ENCODE data around the gene NUPR2. TPM values are rescaled to one million over a fixed set of nuclear protein-coding genes. Genes with fewer than 3 reads are reported as not detected.
A peak's percentile ranks its signal among the peaks of the same experiment; 100 is the strongest.
"Not testable (repeated sequence)": the region's sequence is repeated elsewhere in the genome, so short reads cannot be mapped to it uniquely, and the experiment has no call there.

NUPR2 gene
- total RNA-seq, 1 experiment from 2014 or later, result not detected

GRCh38 chr7:56092789-56093531 is 23.3 kb downstream of the NUPR2 start, which contains the start of gene PHKG1:
TSS of gene PHKG1 (minus strand) at chr7:56092952. CDS start at chr7:56088941, 4,011 bp downstream.
- H3K9me3 ChIP-seq, result no peaks in the 10 kb centered on the region
- no peaks in the 10 kb centered on the region for H3K27me3 ChIP-seq
- DNase-seq, result peak; percentile 92
- peaks cover 3% of the 10 kb centered on the region for H3K36me3 ChIP-seq
- no peak within 1 kb of the TSS for H3K4me3 ChIP-seq

DNA sequence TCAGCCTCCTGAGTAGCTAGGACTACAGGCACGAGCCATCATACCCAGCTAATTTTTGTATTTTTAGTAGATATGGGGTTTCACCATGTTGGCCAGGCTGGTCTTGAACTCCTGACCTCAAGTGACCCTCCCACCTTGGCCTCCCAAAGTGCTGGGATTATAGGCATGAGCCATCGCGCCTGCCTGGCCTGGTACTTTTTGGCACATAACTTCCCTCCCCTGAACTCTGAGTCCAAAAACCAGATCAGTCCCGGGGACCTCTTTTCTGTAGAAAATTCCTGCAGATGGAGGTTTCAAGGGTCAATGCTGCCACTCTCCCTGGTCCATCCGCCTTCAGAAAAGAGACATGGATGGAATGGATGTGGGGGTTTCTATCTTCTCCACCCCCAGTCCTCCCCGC is 23.8 kb downstream of the NUPR2 start:
- not testable (repeated sequence) for H3K9me3 ChIP-seq, H3K27me3 ChIP-seq, H3K36me3 ChIP-seq, H3K4me3 ChIP-seq
- DNase-seq, result peak; percentile 53

DNA sequence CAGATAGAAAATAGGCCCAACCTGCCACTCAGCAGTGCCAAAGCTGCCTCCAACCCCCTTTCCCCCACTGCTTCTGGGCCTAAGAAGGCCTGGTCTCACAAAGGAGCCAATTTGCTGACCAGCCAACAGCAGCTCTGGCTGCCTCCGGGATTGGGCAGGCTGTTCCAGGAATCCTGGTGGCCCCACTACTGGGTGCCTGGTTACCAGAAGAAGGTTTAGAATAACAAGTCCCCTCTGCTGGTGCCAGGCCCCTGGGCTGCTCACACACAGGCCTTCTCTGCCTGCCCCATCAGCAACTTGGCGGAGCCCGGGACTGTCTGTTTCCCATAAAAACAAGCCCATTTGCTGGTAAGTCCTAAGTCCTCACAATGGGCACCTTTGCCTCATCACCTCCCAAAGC is 24.6 kb downstream of the NUPR2 start:
- peak; percentile 87 for DNase-seq
- Histone ChIP-seq H3K4me3 (no peak overlapping the region), H3K27me3 (no peaks in the 10 kb centered on the region), H3K36me3 (peaks cover 3% of the 10 kb centered on the region), H3K9me3 (no peaks in the 10 kb centered on the region)

DNA sequence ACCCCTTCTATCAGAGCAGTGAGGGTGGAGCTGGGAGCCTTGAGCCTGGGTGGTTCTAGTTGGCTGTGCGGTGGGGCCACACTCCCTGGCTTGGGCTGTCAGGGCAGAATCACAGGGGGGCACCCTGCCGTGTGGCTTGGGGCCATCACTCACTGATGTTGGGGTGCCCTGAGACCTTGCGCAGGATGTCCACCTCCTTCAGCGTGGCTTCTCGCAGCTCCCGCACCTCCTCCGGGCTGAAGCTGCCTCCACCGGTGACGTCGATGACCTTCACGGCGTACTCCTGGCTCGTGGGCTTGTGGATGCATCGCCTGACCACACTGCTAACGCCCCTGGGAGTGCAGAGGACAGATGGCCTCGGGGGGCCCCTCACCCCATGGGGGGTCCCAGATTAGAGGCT is 28.8 kb downstream of the NUPR2 start:
- H3K27me3 ChIP-seq, result no peaks in the 10 kb centered on the region
- no peaks in the 10 kb centered on the region for H3K9me3 ChIP-seq
- H3K36me3 ChIP-seq, result peaks cover 3% of the 10 kb centered on the region; the same call in 1 of the 2 replicates
- DNase-seq, result no peak
- no peak overlapping the region for H3K4me3 ChIP-seq

GRCh38 chr7:56086761-56087160 is 29.5 kb downstream of the NUPR2 start:
- no peak overlapping the region for H3K4me3 ChIP-seq
- no peaks in the 10 kb centered on the region for H3K27me3 ChIP-seq
- H3K9me3 ChIP-seq, result no peaks in the 10 kb centered on the region
- no peak for DNase-seq
- H3K36me3 ChIP-seq, result peaks cover 5% of the 10 kb centered on the region

DNA sequence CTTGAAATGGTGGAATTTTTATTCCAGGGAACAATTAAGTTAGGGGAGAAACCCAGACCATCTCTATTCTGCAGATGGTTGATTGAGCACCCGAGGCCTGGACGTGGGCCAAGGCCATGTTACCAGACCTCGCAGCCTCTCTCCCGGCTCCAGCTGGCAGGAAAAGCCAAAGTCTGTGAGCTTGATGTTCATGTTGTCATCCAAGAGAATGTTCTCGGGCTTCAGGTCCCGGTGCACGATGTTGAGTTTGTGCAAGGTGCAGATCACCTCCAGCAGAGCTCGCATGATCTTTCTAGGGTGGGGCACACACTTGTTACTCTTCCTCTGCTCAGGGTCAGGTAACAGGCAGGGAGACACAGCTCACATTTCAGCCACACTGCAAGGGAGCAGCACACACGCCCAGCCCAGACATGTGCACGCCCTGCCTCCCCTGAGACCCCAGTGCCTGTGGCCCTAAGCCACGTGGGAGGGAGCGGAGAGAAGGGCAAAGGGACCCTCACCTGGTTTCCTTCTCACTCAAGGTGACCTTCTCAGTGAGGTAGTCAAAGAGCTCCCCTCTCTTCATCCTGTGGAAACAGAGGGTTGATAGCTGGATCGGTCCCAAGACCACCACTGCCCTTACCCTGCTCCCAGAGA is 32.9 kb downstream of the NUPR2 start:
- Histone ChIP-seq H3K27me3 (no peaks in the 10 kb centered on the region), H3K36me3 (peaks cover 6% of the 10 kb centered on the region), H3K9me3 (no peaks in the 10 kb centered on the region), H3K4me3 (no peak overlapping the region)
- no peak for DNase-seq

- Histone ChIP-seq H3K36me3 (peaks cover 6% of the 10 kb centered on the region), H3K4me3 (no peak overlapping the region), H3K9me3 (no peaks in the 10 kb centered on the region), H3K27me3 (no peaks in the 10 kb centered on the region)
- no peak for DNase-seq
Measured at GRCh38 chr7:56081626-56082340, 34.4 kb downstream of the NUPR2 start.

GRCh38 chr7:56080726-56081435 is 35.3 kb downstream of the NUPR2 start:
- H3K36me3 ChIP-seq, H3K27me3 ChIP-seq, H3K9me3 ChIP-seq, H3K4me3 ChIP-seq, DNase-seq: not testable (repeated sequence)

GRCh38 chr7:56079450-56080185 is 36.6 kb downstream of the NUPR2 start:
- H3K27me3 ChIP-seq, result no peaks in the 10 kb centered on the region
- H3K36me3 ChIP-seq, result peaks cover 10% of the 10 kb centered on the region
- no peak overlapping the region for H3K4me3 ChIP-seq
- no peaks in the 10 kb centered on the region for H3K9me3 ChIP-seq
- DNase-seq, result peak; percentile 59

GRCh38 chr7:56078196-56078595 is 38.0 kb downstream of the NUPR2 start:
- Histone ChIP-seq H3K27me3 (no peaks in the 10 kb centered on the region), H3K4me3 (no peak overlapping the region), H3K36me3 (peaks cover 12% of the 10 kb centered on the region), H3K9me3 (no peaks in the 10 kb centered on the region)
- DNase-seq, result no peak

GRCh38 chr7:56077681-56078080 is 38.5 kb downstream of the NUPR2 start:
- Histone ChIP-seq H3K9me3 (no peaks in the 10 kb centered on the region), H3K27me3 (no peaks in the 10 kb centered on the region), H3K36me3 (peaks cover 12% of the 10 kb centered on the region), H3K4me3 (no peak overlapping the region)
- no peak for DNase-seq

GRCh38 chr7:56074371-56074791 is 41.8 kb downstream of the NUPR2 start:
- Histone ChIP-seq H3K4me3 (no peak overlapping the region), H3K36me3 (peaks cover 30% of the 10 kb centered on the region), H3K27me3 (no peaks in the 10 kb centered on the region), H3K9me3 (no peaks in the 10 kb centered on the region)
- DNase-seq, result peak; percentile 80

DNA sequence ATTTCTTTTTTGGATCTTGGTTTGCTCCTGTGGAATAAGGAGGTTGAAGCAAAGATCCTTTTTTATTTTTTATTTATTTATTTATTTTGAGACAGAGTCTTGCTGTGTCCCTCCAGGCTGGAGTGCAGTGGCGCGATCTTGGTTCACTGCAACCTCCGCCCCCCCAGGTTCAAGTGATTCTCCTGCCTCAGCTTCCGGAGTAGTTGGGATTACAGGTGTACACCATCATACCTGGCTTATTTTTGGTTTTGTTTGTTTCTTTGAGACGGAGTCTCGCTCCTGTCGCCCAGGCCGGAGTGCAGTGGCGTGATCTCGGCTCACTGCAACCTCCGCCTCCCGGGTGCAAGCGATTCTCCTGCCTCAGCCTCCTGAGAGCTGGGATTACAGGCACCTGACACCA is 49.8 kb downstream of the NUPR2 start:
- H3K36me3 ChIP-seq, result peaks cover 66% of the 10 kb centered on the region
- H3K27me3 ChIP-seq, DNase-seq, H3K9me3 ChIP-seq, H3K4me3 ChIP-seq: not testable (repeated sequence)
